Stimulated activated CD4-positive, alpha-beta T cell treated with anti-CD3 and anti-CD28 coated beads, Interleukin-15, amount 100 ng/mL, for 24 hours (primary cell): Measurements from ENCODE around the gene MAD2L2.

Experiments used
- DNase-seq: peaks from one replicate; pipeline ENCODE4 v3.0.0-alpha.2; 2020

Gene MAD2L2

GRCh38 chr1:11681071-11681771, at the start of gene MAD2L2:
Gene MAD2L2, minus strand, starts transcription at chr1:11681148. Its CDS starts 547 bp downstream, at chr1:11680601.
- peak; percentile 95 for DNase-seq

DNA sequence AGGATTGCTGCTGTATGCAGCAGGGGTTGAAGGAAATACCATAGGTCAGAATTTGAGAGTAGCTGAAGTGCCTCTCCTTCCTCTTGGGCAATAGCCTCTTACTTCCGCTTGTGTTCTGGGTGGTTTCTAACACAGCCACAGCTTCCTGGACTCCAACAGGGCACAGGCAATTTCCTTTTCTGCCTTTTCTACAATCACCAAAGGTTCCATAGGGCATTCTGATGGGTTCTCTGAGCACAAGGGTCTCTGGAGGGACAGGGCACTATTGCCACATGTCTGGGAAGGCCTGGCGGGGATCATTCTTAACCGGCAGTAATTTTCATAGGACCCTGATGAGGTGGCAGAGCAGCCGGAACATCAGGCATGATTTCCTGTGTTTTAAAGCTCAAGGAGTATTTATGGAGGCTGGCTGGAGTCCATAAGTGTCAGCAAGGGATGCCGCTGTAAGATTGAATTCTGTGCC, 49.5 kb upstream of the MAD2L2 start:
- peak; percentile 14 for DNase-seq

DNA sequence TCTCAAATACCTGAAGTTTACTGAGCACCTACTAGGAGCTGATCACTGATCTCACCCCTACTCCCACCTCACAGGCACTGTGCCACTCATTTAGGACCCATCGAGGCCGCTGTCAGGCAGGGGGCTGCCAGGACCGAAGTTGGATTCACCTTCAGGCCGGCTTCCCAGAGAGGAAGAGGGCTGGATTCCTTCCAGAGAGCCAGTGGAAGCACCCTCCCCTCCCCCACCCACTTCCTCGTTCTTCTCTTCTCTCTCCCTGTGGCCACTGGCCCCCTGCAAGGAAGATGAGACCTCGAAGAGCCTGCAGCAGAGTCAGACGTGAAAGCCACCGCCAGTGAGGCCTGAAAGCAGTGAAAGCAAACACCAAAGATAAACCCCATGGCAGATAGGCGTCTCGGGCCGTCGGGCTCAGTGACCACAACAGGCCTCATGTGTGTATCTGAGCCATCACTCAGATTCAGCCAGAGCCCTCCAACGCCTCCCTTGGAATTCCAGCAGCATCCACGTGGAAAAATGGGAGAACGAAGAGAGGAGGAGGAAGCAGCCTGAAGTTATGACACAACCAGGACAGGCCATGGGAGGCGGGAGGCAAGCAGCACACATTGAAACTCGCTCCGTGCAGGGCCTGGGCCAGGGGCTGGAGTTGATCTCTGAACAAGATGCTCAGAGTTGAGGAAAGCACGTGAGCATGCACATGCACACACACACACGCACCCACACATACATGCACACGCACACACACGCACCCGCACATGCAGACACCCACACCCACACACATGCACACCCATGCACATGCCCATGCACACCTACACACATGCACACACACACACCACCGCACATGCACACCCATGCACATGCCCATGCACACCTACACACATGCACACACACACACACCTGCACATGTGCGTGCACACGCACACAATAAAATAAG, 48.8 kb upstream of the MAD2L2 start:
- peak; percentile 12 for DNase-seq

- no peak for DNase-seq
Observed at GRCh38 chr1:11729155-11729497, 48.2 kb upstream of the MAD2L2 start.

- no peak for DNase-seq
Observed at GRCh38 chr1:11728126-11728806, 47.3 kb upstream of the MAD2L2 start.

GRCh38 chr1:11727119-11727518, 46.2 kb upstream of the MAD2L2 start:
- DNase-seq, result no peak

DNA sequence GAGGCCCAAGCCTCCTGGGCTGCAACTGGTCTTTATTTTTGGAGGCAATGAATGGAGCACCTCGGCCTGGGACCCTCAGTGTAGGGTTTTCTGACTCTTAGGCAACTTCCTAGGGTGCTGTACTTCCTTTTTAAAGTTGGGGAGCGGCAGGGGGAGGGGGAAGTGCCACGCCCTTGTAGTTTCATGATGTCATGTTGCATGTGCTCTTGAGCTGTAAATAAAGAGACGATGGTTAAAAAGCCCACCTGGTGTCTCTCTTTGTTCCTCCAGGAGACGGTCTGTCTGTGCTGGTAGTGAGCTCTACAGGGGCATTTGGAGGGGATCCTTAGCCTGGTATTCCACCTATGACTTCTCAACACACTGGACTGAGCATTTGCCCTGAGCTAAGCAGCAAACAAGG, 44.7 kb upstream of the MAD2L2 start:
- no peak for DNase-seq

DNA sequence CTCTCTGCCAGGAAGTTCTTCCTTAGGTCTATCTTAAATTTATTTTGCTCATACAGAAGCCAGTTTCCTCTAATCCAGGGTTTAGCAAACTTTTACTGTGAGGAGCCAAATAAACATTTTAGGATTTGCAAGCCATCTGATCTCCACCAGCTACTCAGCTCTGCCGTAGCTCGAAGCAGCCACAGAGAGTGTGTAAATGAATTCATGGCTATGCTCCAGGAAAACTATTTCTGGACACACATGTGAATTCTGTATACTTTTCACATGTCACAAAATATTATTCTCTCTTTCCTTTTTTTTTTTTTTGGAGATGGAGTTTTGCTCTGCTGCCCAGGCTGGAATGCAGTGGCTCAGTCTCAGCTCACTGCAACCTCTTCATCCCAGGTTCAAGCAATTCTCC, 41.6 kb upstream of the MAD2L2 start:
- DNase-seq, result no peak

GRCh38 chr1:11721311-11721710, 40.4 kb upstream of the MAD2L2 start:
- DNase-seq, result no peak

DNA sequence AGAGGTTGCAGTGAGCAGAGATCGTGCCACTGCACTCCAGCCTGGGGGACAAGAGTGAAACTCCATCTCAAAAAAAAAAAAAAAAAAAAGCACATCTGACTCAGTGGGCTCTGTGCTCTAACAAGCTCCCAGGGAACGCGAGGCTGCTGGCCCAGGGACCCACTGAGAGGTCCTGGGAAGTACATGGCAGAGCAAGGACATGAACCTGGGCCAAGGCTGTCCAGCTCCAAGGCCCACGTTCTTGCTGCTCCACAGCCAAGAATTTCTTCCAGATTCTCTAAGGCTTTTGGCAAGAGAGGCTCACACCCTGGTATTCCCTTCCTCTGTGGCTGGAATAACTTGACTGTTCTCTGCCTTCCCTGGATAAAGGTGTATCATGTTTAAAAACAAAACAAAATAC, 39.6 kb upstream of the MAD2L2 start:
- no peak for DNase-seq

- DNase-seq, result no peak
Observed at GRCh38 chr1:11720033-11720376, 39.1 kb upstream of the MAD2L2 start.

DNA sequence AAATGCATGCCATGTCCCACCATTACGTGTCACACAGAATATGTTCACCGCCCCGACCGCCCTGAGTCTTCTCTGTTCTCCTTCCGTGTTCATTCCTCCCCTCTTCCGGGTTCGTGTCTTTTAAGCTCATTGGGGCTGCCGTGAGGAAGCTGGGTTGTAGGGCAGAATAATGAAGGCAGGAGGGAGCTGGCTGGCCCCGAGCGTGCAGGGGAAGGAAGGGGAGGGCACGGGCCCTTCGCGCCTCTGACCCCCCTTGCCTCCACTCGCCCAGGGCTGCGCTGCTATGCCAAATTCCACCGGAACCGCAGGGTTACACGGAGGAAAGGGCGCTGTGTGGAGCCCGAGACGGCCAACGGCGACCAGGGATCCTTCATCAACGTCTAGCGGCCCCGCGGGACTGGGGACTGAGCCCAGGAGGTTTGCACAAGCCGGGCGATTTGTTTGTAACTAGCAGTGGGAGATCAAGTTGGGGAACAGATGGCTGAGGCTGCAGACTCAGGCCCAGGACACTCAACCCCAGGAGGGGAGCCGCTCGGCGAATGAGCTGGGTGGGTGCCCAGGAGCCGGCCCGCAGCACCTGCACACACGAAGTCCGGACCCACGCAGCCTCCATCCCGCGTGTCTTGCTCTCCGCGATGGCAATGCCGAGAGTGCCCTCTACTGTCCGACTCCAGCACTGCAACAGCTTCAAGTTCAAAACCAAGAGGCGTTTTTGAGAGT, 38.5 kb upstream of the MAD2L2 start:
- peak; percentile 88 for DNase-seq

DNA sequence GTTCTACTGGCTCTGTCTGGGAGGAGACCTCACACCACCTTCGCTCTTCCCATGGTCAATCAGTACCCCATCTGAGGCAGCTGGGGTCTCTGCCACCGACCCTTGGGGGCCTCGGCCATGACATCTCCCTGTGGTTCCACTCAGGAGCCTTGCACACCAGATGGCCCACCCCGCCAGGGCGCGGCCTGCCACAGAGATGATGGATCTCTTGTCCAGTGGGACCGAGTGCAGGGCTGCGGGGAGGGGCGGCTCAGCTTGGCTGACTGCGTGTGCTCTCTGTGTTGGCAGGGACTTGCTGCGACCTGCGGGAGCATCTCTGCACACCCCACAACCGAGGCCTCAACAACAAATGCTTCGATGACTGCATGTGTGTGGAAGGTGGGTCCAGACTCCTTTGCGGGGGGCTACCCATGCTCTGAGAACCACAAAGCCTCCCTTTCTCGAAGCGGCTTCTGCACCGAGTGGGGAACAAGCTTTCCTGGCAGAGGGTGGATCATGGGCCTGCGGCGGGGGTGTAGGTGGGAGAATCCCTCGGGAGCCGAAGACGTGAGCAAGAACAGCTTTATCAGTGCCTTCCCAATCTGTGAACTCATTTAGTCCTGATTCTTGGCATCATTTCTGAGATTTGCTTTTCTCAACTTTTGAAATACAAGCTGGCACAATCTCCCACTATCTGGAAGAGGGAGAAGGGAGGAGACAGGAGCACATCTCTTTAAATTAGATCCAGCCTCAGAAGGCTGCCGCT, 34.1 kb upstream of the MAD2L2 start:
- no peak for DNase-seq

GRCh38 chr1:11713095-11713494, 32.1 kb upstream of the MAD2L2 start:
- no peak for DNase-seq

- DNase-seq, result no peak
Observed at GRCh38 chr1:11712285-11712684, 31.3 kb upstream of the MAD2L2 start.

DNA sequence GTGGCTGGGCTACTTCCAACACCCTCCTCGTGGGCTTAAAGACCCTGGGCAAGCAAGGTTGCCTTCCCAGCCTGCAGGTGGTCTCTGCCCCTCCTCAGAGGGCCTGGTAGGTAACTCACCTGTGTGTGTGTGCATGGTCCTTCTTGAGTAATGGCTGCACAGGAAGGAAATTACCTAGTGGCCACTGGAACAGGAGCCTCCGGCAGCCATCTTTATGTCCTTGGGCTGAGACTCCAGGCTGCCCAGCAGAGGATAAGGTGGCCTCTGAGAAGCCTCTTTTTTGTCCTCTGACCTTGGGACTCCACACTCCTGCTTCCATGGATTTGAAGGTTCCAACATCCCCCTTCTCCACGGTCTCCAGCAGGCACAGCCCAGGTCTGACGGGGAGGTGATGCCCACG, 30.5 kb upstream of the MAD2L2 start:
- DNase-seq, result no peak

GRCh38 chr1:11708554-11709350, 27.8 kb upstream of the MAD2L2 start:
- no peak for DNase-seq

GRCh38 chr1:11707621-11708276, 26.8 kb upstream of the MAD2L2 start:
- no peak for DNase-seq

DNA sequence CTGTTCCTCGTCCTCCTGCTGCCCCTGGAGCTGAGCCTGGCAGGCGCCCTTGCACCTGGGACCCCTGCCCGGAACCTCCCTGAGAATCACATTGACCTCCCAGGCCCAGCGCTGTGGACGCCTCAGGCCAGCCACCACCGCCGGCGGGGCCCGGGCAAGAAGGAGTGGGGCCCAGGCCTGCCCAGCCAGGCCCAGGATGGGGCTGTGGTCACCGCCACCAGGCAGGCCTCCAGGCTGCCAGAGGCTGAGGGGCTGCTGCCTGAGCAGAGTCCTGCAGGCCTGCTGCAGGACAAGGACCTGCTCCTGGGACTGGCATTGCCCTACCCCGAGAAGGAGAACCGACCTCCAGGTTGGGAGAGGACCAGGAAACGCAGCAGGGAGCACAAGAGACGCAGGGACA, 25.3 kb upstream of the MAD2L2 start:
- DNase-seq, result no peak

GRCh38 chr1:11705596-11705995, 24.6 kb upstream of the MAD2L2 start:
- DNase-seq, result no peak
